ENCODE results near the gene NPHS2.

The NPHS2 gene

DNA sequence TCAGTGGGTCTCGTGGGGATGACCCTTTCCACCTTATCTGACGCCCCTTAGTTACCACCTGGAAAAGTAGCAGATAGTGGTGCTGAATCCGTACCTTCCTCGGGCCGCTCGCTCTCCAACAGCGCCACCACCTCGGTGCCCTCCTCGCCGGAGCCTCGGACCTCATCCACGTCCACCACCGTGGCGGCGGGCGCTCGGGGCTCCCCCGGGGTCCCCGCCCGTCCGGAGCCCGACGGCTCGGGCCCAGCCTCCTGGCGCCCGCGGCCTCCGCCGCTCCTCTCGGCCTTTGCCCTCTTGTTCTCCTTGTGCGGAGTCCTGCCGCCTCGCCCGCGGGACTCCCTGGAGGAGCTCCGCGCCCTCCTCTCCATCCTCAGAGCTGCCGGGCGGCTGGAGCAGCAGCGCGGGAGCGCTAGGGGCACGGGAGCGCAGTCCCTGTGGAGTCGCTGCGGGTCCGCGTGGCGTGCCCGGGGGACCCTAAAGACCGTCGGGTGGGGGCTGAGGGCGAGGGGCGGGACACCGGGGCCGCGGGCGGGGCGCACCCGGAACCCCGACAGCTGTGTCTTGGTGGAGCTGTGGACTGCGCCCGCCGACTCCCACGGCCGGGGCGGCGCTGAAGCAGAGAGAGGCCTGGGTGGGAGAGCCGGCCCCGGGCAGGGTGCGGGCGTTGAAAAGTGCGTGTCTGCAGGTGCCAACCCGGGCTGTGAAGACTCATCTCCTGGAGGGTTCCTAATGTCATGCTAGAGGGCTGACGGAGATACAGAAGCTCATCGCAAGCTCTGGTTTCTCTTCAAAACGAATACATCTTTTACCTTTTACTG is at the start of gene NPHS2:
NPHS2 (minus strand) TSS at position 452 of the 818 bp plus-strand sequence; CDS start at position 368, 84 bp downstream.
- no peak for DNase-seq

DNA sequence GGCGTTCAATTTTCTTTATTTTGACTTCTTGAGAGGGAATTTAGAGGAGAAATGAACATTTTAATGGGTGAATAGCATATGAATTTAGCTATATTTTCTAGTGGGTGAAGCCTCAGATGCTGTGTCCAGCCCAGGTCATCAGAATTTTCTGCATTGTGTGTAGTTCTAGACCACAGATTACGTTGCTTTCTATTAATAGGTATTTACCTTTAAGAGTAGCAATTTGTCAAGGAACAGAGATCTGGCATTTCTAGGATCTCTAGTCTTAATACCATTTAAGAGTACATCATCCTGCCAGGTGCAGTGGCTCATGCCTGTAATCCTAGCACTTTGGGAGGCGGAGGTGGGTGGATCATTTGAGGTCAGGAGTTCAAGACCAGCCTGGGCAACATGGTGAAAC is 36.6 kb upstream of the NPHS2 start:
- DNase-seq: no peak

DNA sequence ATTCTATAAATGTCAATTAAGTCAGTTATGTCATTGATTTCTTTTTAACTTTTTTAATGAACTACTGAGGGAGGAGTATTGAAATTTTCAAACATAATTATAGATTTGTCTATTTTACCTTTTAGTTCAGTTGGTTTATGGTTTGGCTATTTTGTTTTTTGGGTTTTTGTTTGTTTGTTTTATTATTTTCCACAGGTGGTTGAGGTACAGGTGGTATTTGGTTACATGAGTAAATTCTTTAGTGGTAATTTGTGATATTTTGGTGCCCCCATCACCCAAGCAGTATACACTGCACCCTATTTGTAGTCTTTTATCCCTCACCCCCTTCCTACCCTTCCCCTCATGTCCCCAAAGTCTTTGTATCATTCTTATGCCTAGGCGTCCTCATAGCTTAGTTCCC is 25.3 kb upstream of the NPHS2 start:
- no peak for DNase-seq

DNA sequence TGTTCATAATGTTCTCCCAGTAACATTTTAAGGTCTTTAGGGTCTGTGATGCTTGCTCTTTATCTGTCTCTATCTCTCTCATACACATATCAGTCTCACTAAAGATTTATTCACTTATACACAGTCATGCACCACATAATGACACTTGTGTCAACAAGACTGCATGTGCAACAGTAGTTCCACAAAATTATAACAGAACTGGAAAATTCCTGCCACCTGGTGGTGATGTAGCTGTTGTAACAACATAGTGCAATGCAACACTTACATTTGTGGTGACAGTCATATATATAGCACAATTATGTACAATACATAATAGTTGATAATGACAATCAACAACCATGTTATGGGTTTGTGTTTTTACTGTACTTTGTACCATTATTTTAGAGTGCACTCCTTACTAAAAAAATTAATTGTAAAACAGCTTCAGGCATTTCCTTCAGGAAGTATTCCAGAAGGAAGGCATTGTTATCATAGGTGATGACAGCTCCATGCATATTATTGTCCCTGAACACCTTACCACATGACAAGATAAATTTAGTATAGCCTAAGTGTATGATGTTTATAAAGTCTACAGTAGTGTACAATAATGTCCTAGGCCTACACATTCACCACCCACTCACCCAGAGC is 24.0 kb upstream of the NPHS2 start:
- peak; percentile 76 for DNase-seq

DNA sequence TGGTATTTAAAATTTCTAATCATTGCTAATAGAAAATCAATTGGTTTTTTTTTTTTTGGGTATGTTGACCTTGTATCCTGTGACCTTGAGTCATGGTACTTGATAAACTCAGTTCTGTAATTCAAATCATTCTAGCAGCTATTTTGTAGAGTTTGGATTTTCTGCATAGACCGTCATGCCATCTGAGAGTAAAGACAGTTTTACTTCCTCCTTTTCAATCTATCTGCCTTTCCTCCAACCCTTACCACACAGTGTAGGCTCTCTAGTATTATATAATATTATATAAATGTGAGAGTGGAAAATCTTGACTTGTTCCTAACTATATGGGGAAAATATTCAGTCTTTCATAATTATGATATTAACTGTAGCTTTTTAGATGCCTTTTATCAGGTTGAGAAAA is 22.9 kb upstream of the NPHS2 start:
- no peak for DNase-seq

DNA sequence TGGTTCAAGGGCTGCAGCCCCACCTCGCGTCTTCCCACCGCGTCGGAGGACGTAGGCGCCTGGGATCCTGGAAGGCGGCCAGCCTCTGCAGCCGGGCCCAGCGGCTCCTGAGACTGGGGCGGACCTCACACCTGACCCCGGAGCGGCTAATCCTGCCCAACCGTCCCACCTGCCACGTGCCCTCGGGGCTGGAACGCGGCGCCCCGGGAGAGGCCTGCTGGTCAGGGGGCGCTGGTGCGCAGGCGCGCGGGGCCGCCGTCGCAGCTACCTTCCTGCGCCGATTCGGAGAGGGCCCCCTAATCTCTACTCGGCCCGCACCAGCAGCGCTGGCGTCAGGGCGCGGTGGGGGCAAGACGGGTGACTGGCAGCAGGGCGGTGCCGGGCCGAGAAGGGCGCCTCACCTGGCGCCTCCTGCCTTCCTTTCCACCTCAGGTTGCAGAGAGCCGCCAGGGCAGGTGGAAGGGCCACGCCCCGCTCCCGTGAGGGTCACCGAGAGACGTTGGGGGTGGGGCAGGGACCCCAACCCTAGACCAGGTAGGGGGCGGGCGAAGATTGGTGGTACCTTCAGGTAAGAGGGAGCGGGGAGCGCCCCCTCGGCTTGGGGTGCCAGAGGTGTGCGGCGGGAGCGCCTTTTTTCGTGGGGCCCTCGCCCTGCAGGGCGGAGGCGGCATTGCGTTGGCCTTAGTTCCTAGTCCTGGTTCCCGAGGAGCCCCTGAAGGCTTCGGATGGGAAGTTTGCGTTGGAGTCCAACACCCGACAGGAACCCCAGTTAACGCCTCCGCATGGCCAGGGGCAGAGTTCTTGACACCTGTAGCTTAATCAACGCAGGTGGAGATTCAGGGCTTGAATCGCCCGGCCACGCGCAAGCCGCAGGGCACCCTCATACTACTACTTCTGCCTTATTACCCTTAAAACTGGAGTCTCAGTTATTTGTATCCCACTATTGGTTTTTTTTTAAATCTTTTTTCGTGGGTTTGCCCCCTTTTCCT is 16.1 kb upstream of the NPHS2 start, which contains the start of gene TDRD5:
TDRD5 (plus strand) TSS at position 241 of the 989 bp plus-strand sequence. CDS start 784 bp downstream, outside the sequence.
- DNase-seq: peak; percentile 78

DNA sequence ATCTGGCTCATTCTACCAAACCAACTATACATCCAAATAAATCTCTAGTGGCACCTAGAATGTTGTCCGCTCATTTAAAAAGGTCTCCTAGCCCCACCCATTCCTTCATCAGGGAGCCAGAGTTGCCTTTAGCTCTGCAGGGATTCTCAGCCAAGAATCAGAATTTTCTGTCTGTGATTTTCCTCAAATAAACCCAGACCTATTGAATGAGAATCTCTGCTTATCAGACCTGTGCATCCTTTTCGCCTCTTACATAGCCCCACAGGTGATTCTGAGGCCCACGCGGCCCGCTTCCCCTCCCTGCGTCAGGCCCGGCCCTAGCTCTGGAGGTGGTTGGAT is 15.5 kb upstream of the NPHS2 start:
- no peak for DNase-seq

DNA sequence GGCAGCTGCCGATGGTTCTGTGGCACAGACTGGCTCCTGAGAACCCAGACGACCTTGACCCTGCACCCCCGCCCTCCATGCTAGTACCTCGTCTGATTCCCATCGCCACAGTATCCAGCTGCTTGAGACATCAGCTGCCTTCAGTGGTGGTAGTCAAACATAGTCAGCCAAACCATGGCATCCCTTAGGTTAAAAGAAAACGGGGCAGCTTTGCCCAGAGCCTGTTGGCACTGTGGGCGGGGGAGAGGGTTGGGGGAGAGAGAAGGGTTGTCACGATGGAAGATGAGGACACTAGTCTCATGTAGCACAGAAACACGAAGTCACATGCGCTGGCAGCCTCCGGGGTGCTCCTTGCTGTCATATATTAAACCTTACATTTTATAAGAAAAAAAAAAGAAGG is 14.9 kb upstream of the NPHS2 start:
- no peak for DNase-seq

DNA sequence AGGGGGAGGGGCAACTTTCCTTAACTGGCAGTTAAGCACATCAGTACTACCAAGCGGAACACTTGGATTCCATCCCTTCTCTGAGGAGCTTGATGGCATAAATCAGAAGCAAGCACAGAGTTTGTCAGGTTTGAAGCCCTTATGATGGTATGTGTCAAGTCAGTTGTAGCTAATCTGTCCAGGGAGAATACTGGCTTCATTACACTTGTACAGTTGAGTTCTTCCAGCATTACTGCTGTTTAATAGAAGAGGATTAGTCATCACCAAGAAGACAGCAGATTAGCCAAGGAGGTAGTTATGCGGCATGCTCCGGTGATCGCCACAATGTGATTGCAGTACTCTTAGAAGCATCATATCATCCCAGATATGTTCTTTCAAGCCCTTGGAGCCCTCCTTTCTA is 13.8 kb upstream of the NPHS2 start:
- DNase-seq: no peak

DNA sequence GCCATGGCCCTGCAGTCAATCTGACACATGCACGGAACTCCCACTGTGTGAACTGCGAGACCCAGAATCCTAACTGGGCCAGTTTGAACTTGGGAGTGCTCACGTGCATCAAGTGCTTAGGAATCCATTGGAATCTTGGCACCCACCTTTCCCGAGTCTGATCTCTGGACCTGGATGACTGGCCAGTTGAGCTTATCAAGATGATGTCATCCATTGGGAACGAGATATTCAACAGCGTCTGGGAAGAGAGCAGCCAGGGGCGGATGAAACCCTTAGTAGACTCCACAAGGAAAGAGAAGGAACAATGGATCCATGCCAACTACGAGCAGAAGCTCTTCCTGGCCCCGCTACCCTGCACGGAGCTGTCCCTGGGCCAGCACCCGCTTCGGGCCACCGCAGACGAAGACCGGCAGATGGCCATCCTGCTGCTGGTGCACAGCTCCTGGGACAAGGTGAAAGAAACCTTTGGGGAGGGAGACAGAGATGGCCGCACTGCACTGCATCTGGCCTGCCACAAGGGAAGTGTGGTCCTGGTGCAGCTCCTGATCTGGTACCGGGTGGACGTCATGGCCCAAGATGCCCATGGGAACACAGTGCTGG is 12.8 kb upstream of the NPHS2 start:
- DNase-seq: no peak

DNA sequence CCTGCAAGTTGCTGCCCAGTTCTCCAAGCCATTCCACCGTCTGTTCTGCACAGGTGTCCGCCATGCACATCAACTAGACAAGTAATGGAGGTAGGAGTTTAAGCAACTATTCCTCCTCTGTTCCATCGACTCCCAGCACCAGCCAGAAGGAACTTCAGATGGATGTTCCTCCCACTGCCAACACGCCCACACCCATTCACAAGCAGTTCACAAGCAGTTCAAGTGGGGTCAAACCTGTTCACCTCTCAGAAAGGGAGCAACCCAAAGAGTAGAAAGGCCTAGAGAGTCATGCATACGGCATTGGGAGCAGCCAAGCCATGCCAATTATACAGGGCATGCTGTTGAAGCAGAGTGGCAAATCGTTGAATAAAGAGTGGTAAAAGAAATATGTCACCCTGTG is 11.6 kb upstream of the NPHS2 start:
- DNase-seq: no peak

DNA sequence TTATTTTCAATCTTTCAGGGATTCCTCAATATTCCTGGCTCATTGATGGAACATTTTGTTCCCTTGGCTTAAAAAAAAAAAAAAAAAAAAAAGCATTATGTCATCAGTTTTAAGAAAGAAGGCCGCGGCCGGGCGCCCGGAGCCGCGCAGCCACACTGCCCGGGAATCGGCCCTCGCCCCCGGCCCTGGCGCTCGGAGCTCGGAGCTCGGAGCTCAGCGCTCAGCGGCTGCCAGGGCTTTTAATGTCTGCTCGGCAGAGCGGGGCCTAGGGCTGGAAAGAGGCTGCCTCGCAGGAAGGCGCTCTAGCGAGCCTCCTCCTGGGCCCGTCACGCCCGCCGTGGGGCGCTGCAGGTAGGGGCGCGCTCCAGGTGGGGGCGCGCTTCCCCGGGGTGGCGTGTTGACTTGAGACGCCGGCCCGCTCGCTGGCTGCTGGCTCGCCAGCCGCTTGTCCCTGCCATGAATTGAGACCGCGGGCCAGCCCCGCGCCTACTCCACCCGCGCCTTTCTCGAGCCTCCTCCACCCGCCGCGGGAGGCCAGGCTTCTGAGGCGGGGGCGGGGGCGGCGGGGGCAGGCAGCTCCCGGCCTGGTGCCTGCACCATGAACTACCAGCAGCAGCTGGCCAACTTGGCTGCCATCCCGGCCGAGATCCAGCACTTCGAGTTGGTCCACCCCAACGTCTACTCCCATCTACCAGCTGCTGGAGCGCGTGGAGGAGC is 10.5 kb upstream of the NPHS2 start:
- peak; percentile 71 for DNase-seq

DNA sequence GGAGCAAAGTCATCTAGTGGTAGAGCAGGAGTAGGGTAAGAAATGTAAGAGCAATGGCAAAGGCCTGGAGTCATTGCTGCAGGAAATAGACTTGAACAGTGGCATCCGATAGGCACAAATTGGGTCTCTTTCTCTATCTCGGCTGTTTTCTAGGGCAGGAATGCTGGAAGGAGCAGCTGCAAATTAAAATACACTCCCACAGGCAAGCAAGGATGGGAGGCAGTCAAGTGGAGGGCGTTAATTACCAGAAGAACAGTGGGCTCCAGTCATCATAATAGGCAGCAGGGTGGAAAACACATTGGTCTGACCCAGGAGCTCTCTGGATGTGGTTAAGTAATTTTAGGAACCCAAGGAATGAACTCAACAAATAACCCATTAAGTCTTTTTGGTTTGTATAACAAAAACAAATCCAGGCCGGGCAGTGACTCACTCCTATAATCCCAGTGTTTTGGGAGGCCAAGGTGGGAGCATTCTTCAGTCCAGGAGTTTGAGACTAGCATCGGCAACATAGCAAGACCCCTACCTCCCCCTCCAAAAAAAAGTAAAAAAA is 8.1 kb upstream of the NPHS2 start:
- DNase-seq: no peak

DNA sequence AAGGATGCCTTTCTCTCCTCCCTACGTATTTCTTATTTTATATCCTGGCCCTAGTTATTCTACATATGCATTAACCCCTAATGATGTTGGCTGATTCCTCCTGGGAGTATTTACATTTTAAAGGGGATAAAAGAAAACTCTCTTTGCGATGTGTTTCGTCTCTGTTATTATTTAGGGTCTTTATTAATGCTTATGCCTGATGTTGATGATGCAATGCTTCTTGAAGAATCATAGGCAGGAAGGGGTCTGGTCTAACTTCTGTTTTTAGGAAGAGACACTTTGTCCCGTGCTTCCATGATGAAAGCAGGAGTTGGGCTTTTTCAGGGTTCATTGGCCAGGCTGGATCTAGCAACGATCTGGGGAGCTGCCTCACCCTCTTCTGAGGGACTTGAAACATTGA is 761 bp upstream of the NPHS2 start:
- DNase-seq: no peak

DNA sequence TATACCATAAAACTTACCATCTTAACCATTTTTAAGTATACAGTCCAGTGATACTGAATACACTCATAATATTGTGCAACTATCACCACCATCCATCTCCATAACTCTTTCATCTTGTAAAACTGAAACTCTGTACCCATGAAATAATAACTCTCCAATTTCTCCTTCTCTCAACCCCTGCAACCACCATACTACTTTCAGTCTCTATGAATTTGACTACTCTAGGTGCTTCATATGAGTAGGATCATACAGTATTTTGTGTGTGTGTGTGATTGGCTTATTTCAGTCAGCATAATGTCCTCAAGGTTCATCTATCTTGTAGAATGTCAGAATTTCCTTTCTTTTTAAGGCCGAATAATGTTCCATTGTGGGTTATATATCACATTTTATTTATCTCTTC is 17.7 kb downstream of the NPHS2 start:
- DNase-seq: no peak

DNA sequence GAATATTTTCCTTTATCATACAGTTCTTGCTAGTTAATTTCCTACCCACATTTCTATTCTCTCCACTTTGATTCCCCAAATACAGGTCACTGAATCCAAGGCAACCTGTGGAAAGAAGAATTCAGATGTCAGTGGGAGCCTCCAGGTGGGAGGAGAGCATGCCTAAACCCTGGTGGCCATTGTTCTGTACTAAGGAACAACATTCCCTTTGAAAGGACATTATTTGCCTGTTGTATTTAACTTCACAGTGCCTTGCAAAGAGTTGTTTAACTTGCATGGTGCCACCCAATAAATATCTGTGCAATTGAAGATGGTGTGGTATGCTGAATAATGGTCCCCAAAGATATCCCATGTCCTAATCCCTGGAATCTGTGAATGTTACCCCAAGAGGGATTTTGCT is 21.3 kb downstream of the NPHS2 start:
- no peak for DNase-seq

DNA sequence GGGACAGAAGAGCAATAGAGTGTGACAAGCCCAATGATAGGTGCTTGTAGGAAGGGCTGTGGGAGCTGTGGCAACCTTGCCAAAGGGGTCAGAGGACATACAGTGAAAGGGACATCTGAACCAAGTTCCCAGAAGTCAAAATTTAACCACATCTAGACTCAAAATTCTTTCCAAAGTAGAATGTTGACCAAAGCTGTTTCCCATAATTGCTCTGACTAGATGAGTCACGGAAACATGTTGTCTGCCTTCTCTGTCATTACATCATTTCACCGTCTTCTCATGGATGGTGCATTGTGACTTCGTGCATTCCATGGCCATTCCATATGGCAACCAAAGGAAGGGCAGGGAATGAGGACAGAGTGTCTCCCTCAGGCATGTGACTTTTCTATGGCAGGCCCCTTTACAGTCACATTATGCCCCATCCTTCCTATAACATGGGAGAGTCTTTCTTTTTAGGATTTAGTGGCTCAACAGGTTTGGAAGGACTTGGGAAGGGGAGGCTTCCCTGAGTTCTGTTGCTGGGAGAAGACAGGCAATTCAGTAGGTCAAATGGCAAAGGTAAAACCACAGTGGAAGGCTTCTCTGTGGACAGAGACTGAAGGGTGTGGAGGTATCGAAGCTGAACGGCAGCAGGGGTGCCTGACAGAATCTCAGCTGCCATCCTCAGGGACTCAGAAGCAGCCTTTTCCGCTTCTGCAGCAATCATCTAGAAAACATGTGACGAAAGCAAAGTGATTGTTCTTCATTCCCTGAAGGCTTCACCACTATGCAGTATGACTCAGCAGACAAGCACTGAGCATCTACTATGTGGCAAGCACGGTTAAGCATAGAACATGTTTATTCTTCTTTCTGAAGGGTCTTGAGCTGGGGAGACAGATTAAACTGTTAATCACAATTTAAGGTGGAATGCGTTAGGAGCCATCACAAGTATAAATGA is 24.7 kb downstream of the NPHS2 start:
- no peak for DNase-seq

DNA sequence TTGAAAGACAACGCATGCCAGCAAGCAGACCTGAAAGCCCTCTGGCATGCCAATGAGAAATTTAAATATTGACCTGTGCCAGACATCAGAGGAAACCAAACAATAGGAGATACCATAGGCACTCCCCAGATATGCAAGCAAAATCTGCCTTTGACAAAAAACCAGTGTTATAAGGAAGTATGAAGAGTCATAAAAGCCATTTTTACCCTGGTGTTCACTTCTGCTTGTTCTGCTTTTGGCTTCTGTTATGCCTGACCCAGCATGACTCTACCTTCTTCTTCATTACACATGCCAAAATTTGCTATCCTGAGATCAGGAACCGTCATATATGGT is 26.4 kb downstream of the NPHS2 start:
- no peak for DNase-seq

DNA sequence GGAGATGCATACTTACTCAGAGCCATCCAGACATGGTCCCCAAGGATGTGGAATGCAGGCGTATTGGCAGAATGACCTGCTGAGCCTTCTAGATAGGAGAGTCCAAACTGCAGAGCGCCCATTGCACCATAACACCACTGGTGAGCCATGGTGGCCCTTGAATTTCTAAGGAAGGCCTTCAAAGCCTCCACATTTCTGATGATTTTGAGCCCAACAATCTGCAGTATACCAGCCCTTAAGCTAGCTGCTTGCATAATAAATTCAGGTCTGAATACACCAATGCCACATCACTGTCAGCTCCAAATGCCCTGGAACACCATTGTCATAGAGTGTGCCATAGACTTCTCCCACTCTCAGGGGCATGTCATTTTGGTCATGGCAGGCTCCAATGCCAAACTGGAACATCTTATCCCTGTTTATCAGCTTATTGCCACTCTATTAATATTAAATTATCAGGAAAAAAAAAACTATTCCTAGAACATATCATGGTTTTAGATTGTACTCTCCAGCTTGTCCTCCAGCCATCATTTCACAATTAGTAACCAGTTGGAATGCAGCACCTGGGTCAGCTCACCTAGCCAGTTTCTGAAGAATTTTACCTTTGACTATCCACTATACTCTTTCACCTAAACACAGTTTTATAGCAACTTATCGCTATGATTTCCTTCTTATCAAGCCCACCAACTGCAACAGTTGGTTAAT is 26.9 kb downstream of the NPHS2 start:
- DNase-seq: no peak

DNA sequence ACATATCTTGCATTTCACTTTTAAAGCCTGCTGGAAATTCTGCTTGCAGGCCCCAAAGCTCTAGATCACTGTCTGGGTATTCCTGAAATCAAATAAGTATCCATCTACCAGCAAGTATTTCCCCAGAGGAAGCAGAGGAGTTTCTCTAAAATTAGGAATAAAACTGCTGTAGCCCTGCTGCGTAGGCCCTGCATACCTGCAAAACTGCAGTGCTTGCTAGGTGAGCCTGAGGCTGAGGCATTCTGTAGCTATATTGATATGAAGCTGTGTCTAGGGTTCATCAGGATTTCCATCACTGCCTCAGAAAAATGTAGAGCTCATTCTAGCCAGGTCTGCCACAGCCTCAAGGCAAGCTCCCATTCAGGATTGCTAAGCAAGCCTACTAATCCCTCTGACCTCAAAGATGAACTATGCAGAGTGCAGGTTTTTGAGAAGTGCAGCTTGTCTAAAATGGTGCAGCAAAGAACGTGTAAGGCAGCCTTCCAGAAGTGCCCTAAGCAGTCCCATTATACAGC is 28.7 kb downstream of the NPHS2 start:
- no peak for DNase-seq
